GM15510 (cell line): ENCODE measurements around the gene BST2.
A peak's percentile ranks its signal among the peaks of the same experiment; 100 is the strongest.

ENCODE experiments used
- POLR2A ChIP-seq: IDR thresholded peaks from 3 replicates; pipeline ENCODE4 v1.6.1; 2011; ENCODE audit warnings: borderline replicate concordance; ENCODE audit not compliant: insufficient read length; ENCODE audit errors: extremely low read depth

BST2 gene

GRCh38 chr19:17402982-17403855, 2.2 kb downstream of the BST2 start:
- no peak for TF ChIP-seq POLR2A

GRCh38 chr19:17401628-17402027, 3.8 kb downstream of the BST2 start:
- TF ChIP-seq POLR2A: no peak

- TF ChIP-seq POLR2A: no peak
Measured at GRCh38 chr19:17398902-17399527, 6.4 kb downstream of the BST2 start.

- TF ChIP-seq POLR2A: peak; percentile 18
Measured at GRCh38 chr19:17394891-17395415, 10.5 kb downstream of the BST2 start.

GRCh38 chr19:17393914-17394313, 11.5 kb downstream of the BST2 start, which contains the start of gene CCDC194:
Gene CCDC194 (minus strand): TSS chr19:17394196. CDS start chr19:17394158, 38 bp downstream.
- TF ChIP-seq POLR2A: peak; percentile 18

GRCh38 chr19:17393002-17393401, 12.4 kb downstream of the BST2 start:
- TF ChIP-seq POLR2A: no peak

GRCh38 chr19:17391371-17392151, 13.9 kb downstream of the BST2 start:
- no peak for TF ChIP-seq POLR2A

GRCh38 chr19:17390665-17391370, 14.6 kb downstream of the BST2 start:
- TF ChIP-seq POLR2A: peak; percentile 44

GRCh38 chr19:17389957-17390664, 15.3 kb downstream of the BST2 start:
- TF ChIP-seq POLR2A: no peak

- TF ChIP-seq POLR2A: no peak
Measured at GRCh38 chr19:17389288-17389687, 16.1 kb downstream of the BST2 start.

- TF ChIP-seq POLR2A: no peak
Measured at GRCh38 chr19:17385878-17386611, 19.4 kb downstream of the BST2 start.

GRCh38 chr19:17380426-17381138, 24.8 kb downstream of the BST2 start:
- no peak for TF ChIP-seq POLR2A
